NCI-H69 (cell line): ENCODE results near the gene DVL1.

ENCODE experiments used
- DNase-seq: peaks from one replicate; lab custom pipeline; 2025; lab: John Stamatoyannopoulos, UW

Gene DVL1

GRCh38 chr1:1355416-1355815 is 6.2 kb upstream of the DVL1 start:
- peak; percentile 60 for DNase-seq

GRCh38 chr1:1354271-1355247 is 5.3 kb upstream of the DVL1 start:
- DNase-seq, result peak; percentile 20

DNA sequence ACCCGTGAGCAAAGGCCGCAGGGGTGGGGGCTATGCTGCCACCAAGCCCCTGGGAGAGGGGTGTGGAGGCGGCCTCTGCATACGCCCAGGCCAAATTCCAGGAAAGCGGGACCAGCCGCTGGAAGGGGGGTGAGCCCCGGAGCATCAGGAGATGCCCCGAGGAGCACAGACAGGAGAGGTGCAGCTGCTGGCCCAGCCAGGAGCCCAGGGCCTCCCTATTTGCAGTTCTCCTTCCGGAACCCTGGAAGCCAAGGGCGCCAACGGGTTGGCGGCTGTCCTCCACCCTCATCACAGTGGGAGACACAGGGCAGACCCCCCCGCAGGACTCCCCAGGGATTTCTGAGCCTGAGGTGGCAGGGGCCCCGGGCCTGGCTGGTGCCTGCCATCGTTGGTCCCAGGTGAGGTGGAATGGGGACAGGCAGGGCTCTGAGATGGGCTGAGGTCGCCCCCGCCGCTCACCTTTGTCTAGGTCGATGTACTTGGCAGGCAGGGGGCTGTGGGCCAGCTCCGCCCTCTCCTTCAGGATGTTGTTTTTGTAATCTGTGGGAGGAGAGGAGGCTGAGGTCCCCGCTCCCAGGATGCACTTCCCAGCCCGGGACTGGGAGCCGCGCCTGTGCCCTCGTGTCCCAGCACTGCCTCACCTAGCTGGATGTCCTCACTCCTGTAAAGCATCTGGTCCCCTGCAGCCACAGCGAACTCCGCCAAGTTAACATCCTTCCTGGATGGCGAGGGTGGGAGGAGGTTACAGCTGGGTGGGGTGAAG is 4.4 kb upstream of the DVL1 start:
- peak; percentile 24 for DNase-seq

DNA sequence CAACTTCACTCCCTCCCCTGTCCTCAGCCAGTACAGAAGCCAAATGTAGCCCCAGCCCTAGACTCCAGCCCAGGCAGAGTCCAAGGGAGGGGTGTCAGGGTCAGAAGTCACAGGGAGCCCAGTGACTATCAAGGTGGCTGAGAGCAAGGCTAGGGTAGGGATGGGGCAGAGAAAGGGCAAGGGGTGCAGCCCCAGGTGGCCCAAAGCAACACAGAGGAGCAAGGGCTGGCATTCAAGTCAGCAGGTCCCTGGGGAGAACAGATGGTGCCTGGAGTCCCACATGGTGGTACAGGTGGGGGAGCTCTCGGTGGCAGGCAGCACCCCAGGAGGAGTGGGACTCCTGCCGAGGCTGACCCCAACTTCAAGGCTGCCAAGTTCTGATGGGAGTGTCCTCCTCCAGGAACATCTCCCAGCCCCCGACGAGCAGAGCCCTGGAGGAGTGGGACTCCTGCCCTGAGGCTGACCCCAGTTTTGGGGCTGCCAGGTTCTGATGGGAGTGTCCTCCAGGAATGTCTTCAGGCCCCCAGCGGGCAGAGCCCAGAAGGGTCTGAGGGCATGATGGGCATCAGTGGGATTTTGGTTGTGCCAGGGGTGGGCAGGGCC is 3.7 kb upstream of the DVL1 start:
- DNase-seq, result peak; percentile 21

GRCh38 chr1:1351511-1352427 is 2.6 kb upstream of the DVL1 start:
- no peak for DNase-seq

- DNase-seq, result peak; percentile 45
Measured at GRCh38 chr1:1348420-1349255, 580 bp downstream of the DVL1 start.

DNA sequence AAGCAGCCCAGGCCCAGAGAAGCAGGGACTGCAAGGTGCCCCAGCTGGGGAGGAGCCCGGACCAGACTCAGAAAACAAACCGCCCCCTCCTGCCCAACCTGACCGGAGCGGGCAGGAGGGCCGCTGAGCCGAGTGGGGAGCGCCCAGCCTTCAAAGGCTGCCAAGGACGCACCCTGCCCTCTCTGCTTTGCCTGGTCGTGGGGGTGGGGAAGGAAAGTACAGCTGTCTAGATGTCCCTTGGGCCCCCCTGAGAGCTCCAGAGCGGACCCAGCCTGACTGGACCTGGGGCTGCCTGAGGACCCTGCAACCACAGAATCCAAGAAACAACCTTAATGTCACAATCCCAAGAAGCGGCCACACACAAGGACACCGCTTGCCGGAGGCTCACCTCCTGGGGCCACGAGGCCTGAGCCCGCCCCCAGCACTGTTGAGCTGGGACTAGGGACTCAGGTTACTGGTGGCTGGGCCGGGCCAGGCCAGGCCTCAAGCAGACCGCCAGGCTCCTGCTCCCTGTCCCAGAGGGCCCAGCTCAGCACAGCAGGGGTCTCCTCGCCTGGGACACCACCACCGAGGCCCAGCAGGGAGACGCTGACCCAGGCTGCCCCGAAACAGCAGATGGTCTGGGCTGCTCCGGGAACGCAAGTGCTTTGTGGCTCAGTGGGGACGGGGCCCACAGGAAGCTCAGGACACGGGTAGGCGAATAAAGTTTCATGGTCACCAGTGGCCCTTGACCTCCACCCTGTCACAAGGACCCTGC is 1.4 kb downstream of the DVL1 start:
- no peak for DNase-seq

- DNase-seq, result no peak
Measured at GRCh38 chr1:1347026-1347595, 2.1 kb downstream of the DVL1 start.

GRCh38 chr1:1346501-1346890 is 2.7 kb downstream of the DVL1 start:
- no peak for DNase-seq

GRCh38 chr1:1345860-1346500 is 3.2 kb downstream of the DVL1 start:
- DNase-seq, result no peak

DNA sequence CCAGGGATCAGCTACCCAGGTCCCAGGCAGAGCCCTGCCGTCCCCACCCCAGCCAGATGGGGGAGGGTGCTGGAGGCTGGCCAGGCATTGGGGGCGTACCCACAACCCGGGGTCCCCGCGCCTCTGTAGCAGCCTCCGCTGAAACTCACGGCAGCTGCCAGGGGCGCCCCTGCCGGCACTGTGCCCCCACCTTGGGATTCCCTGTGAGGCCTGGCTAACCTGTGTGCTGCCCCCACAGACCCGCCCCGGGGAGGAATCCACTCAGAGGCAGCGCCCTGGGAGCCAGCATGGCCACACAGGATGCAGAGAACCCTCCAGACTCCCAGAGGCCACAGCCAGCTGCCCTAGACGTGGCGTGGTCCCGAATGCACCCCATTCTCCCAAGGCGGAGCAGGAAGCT is 3.8 kb downstream of the DVL1 start:
- no peak for DNase-seq

- no peak for DNase-seq
Measured at GRCh38 chr1:1344655-1345361, 4.4 kb downstream of the DVL1 start.

DNA sequence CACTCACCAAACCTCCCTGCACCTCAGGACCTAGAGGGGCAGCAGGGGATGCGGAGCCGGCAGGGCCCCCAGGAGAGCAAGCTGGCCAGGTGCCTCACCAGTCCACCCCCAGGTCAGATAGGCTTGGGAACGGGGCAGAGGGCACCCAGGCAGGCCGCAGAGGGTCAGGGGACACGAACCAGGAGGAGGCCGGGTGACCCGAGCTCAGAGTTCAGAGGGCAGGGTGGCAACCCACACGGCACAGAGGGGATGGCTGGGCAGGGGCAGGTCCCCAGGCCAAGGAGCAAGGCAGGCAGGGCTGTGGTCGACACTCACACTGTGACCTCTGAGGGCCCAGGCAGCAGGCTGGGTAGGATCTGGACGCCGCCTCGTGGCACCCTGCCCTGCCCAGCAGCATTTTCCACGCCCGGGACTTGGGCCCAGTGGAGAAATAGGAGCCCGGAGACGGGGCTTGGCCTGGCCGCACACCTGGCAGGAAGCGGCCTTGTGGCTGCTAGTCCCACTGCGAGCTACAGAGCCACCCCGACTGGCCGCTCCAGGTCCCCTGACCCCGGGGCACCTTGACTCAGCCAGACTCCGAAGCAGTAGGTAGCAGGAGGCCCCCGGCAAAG is 5.3 kb downstream of the DVL1 start:
- no peak for DNase-seq

DNA sequence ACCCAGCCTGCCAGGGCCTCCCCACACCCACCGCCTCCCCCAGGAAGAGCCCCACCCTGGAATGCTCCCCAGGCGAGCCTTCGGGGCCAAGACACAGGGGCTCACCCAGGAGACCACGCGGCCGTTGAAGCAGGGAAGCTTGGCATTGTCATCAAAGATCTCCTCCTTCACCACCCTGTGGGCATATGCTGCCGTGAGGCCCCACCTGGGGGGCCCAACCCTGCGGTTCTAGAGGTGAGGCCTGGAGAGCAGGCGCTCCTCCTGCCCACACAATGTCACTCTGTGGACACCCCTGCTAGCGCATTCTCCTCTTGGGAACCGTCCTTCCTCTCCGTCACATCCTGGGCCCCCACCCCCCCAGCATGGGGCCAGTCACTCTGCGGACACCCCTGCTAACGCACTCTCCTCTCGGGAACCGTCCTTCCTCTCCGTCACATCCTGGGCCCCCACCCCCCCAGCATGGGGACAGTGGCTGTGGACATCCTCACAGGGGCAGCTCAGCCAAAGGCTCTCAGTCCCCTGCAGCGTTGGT is 6.6 kb downstream of the DVL1 start:
- DNase-seq, result no peak

- no peak for DNase-seq
Measured at GRCh38 chr1:1342061-1342562, 7.1 kb downstream of the DVL1 start.

DNA sequence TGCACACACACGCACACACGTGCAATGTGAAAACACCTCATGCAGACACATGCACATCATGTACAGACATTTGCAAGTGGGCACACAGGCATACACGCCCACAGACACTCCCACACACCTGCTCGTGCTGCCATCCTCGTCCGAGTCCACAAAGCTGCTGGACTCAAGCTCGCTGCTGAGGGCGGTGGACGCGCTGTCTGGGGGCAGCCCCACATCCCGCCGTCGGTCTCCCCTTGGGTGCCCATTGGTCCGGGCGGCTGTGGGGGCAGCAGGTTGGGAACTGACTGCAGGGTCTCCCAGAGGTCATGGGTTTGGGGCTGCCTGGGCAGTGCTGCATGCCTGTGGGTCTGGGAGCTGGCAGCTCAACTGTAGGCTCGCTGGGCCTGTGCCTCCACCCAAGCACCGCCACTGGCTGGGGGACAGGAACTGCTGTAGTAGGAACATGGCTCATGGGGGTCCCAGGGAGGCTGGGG is 7.6 kb downstream of the DVL1 start:
- DNase-seq, result no peak

- no peak for DNase-seq
Measured at GRCh38 chr1:1340791-1341548, 8.2 kb downstream of the DVL1 start.
